KMS-11 (cell line): Measurements from ENCODE around the gene KIAA0825.

ENCODE experiments used
- H2AFZ ChIP-seq: fragments of 200-600 bp; sonication (generic); 2 replicates; pipeline ENCODE4 v1.6.1; 2016; ENCODE audit warnings: antibody characterized with exemption, mixed run types, low read depth
- H3K27ac ChIP-seq: fragments of 200-600 bp; sonication (generic); 2 replicates; pipeline ENCODE4 v1.6.1; 2016; ENCODE audit warnings: mild to moderate bottlenecking, mixed run types
- H3K27me3 ChIP-seq: fragments of 200-600 bp; sonication (generic); 2 replicates; pipeline ENCODE4 v1.6.1; 2017; ENCODE audit warnings: mild to moderate bottlenecking, low read depth, mixed run types, moderate library complexity; ENCODE audit not compliant: insufficient read depth
- H3K36me3 ChIP-seq: fragments of 200-600 bp; sonication (generic); 2 replicates; pipeline ENCODE4 v1.6.1; 2017; ENCODE audit warnings: mild to moderate bottlenecking, mixed run types; ENCODE audit not compliant: insufficient read depth
- H3K4me1 ChIP-seq: fragments of 200-600 bp; sonication (generic); 2 replicates; pipeline ENCODE4 v1.6.1; 2016; ENCODE audit warnings: mild to moderate bottlenecking, low read depth, mixed run types; ENCODE audit not compliant: poor library complexity, severe bottlenecking
- H3K4me2 ChIP-seq: fragments of 200-600 bp; sonication (generic); 2 replicates; pipeline ENCODE4 v1.7.0; 2016; ENCODE audit warnings: mild to moderate bottlenecking, mixed run types
- H3K4me3 ChIP-seq: fragments of 200-600 bp; sonication (generic); IDR thresholded peaks from 2 replicates; pipeline ENCODE4 v1.6.1; 2017; ENCODE audit warnings: low read depth, low read length, mixed read lengths; ENCODE audit not compliant: insufficient read depth
- H3K79me2 ChIP-seq: fragments of 200-600 bp; sonication (generic); 2 replicates; pipeline ENCODE4 v1.6.1; 2016; ENCODE audit warnings: low read depth, mixed run types; ENCODE audit not compliant: insufficient read depth
- H3K9ac ChIP-seq: fragments of 200-600 bp; sonication (generic); 2 replicates; pipeline ENCODE4 v1.6.1; 2016; ENCODE audit warnings: mild to moderate bottlenecking, mixed run types
- H4K20me1 ChIP-seq: fragments of 200-600 bp; sonication (generic); 2 replicates; pipeline ENCODE4 v1.6.1; 2016; ENCODE audit warnings: mild to moderate bottlenecking, mixed run types; ENCODE audit not compliant: insufficient read depth
- TF ChIP-seq, protein P1 (sequence below): fragments of 200-600 bp; sonication (generic); conservative IDR thresholded peaks from 2 replicates; pipeline ENCODE4 v1.6.1; 2017; ENCODE audit warnings: low read depth, mild to moderate bottlenecking, antibody characterized with exemption, low read length, moderate library complexity, mixed read lengths

The KIAA0825 gene

DNA sequence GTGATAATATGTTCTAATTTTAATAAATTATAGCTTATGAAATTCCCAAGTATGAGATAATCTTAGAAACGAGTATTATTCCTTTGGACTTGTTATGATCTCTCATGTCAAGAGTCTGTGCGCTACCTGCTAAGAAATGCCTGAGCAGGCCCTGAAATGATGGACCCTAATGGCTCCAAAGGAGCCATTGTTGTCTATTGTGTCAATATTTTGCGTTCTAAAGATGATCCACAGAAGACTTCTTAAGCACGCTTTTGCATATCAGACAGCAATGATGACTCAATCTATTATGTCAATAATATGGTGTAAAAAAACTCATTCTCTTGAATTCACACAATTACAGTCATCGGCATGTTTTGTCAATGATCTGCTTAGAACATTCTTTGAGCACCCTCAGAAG is 306.1 kb downstream of the KIAA0825 start:
- Histone ChIP-seq H3K4me3 (no peak overlapping the region), H2AFZ (no peak overlapping the region), H3K9ac (no peak overlapping the region), H3K4me2 (no peak overlapping the region), H3K27ac (no peak overlapping the region), H3K79me2 (no peaks in the 10 kb centered on the region), H4K20me1 (no peaks in the 10 kb centered on the region), H3K27me3 (no peaks in the 10 kb centered on the region), H3K4me1 (no peaks in the 10 kb centered on the region), H3K36me3 (no peaks in the 10 kb centered on the region)
- TF ChIP-seq, protein P1, sequence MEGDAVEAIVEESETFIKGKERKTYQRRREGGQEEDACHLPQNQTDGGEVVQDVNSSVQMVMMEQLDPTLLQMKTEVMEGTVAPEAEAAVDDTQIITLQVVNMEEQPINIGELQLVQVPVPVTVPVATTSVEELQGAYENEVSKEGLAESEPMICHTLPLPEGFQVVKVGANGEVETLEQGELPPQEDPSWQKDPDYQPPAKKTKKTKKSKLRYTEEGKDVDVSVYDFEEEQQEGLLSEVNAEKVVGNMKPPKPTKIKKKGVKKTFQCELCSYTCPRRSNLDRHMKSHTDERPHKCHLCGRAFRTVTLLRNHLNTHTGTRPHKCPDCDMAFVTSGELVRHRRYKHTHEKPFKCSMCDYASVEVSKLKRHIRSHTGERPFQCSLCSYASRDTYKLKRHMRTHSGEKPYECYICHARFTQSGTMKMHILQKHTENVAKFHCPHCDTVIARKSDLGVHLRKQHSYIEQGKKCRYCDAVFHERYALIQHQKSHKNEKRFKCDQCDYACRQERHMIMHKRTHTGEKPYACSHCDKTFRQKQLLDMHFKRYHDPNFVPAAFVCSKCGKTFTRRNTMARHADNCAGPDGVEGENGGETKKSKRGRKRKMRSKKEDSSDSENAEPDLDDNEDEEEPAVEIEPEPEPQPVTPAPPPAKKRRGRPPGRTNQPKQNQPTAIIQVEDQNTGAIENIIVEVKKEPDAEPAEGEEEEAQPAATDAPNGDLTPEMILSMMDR = no peak

DNA sequence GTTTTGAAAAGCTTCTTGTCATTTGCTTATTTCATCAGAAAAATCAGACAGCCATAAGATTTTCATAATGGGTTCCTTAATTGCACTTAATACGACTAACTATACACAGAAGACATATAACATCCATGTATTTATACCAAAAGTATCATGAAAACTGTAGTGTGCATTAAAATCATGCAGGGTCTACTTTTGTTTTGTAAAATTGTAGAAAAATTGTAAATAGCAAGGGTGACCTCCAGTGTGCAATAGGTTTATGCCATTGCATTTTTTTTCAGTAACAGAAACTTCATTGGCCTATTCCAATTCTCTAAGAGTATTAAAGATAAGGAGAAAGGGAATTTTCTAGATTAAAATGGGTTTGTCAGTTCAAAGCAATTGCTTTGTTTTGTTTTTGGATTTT is 307.6 kb downstream of the KIAA0825 start:
- Histone ChIP-seq H4K20me1 (no peaks in the 10 kb centered on the region), H3K79me2 (no peaks in the 10 kb centered on the region)

DNA sequence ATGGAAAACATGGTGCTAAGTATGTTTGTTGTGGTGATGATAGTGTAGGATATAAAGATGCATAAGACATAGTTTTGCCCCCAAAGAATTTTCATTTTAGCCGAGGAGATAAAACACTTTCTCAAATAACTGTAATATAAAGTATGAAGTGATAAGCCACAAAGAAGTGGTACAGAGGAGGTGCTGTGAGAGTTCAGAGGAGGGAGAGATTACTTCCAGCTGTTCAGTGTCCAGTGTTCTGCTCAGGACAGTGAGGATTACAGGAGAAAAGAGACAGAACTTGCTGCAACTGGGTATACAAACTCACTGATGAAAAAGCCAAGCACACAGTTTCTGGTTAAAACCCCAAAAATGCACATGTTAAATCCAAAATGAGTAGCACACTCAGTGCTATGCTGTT is 309.3 kb downstream of the KIAA0825 start:
- Histone ChIP-seq H3K4me3 (no peak overlapping the region), H3K27ac (no peak overlapping the region), H3K9ac (no peak overlapping the region), H3K27me3 (no peaks in the 10 kb centered on the region), H3K36me3 (no peaks in the 10 kb centered on the region), H3K4me2 (no peak overlapping the region), H4K20me1 (no peaks in the 10 kb centered on the region), H3K79me2 (no peaks in the 10 kb centered on the region), H3K4me1 (no peaks in the 10 kb centered on the region), H2AFZ (no peak overlapping the region)
- TF ChIP-seq, protein P1 = no peak

More for the DNA sequence above, 307.6 kb downstream of the KIAA0825 start:
- Histone ChIP-seq H3K36me3 (no peaks in the 10 kb centered on the region), H3K4me3 (no peak overlapping the region), H3K4me1 (no peaks in the 10 kb centered on the region), H3K9ac (no peak overlapping the region), H3K4me2 (no peak overlapping the region), H2AFZ (no peak overlapping the region), H3K27ac (no peak overlapping the region), H3K27me3 (no peaks in the 10 kb centered on the region)
- TF ChIP-seq, protein P1 = no peak

DNA sequence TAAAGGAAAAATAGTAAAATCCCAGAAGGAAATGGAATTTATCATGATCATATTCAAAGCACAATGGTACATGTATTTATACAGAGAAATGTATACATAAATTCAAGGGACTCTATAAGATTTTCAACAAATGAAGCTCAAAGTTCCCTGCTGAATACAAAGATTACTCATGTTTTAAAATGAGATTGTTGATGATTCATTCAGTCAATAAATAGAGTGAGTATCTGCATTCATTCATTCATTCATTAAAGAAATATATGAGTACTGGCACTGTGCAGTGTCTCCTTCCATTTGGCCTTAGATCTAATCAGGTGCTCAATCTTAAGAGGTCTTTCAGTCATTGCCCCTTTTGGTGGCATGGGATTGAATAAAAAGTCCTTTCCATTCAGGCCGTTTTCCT is 310.0 kb downstream of the KIAA0825 start:
- Histone ChIP-seq H3K4me1 (no peaks in the 10 kb centered on the region), H3K36me3 (no peaks in the 10 kb centered on the region), H3K79me2 (no peaks in the 10 kb centered on the region), H2AFZ (no peak overlapping the region), H3K4me3 (no peak overlapping the region), H3K4me2 (no peak overlapping the region), H3K27ac (no peak overlapping the region), H4K20me1 (no peaks in the 10 kb centered on the region), H3K27me3 (no peaks in the 10 kb centered on the region), H3K9ac (no peak overlapping the region)
- TF ChIP-seq, protein P1 = no peak

DNA sequence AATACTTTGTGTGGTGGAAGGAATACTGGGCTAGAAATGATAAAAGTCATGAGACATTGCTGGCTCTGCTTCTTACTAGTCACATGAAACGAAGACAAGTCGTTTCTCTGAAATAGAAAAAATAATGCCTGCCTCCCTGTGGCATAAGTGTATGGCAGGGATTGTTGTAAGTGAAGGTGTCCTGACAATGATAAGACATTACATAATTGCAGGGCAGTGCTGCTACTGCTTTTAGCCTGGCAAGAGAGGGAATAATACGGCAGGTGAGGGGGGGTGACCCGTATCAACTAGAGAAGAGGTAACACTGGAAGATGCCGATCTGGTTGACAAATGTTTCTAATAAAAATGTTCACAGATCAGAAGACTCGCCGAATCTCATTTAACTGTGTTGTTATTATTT is 314.3 kb downstream of the KIAA0825 start:
- no peaks in the 10 kb centered on the region for H3K79me2 ChIP-seq
- H3K36me3 ChIP-seq = no peaks in the 10 kb centered on the region
- H3K4me1 ChIP-seq = no peaks in the 10 kb centered on the region
- no peak overlapping the region for H3K9ac ChIP-seq
- no peak overlapping the region for H2AFZ ChIP-seq
- H3K4me3 ChIP-seq = no peak overlapping the region
- no peak overlapping the region for H3K27ac ChIP-seq
- no peaks in the 10 kb centered on the region for H4K20me1 ChIP-seq
- no peaks in the 10 kb centered on the region for H3K27me3 ChIP-seq
- H3K4me2 ChIP-seq = no peak overlapping the region
- TF ChIP-seq, protein P1 = no peak
